Cardiac muscle cell (in vitro differentiated cells and primary cell): ENCODE results near the gene RAMACL. TPM values are rescaled to one million over a fixed set of nuclear protein-coding genes. Genes with fewer than 3 reads are reported as not detected.

Experiments
- DNase-seq, 2 donors: peaks; one replicate each; pipeline versions ENCODE4 v3.0.0 to v3.0.0-alpha.2; 2010 to 2017; ENCODE audit warnings: low read depth in 1 of 2, low spot score in 1 of 2
- H3K27ac ChIP-seq: fragments of 200-600 bp; sonication (generic); 2 replicates; pipeline ENCODE4 v1.5.1; 2016
- H3K27me3 ChIP-seq: fragments of 200-600 bp; sonication (generic); 2 replicates; pipeline ENCODE4 v1.6.0; 2016; ENCODE audit warnings: control low read depth
- H3K36me3 ChIP-seq: fragments of 200-600 bp; sonication (generic); 2 replicates; pipeline ENCODE4 v1.5.1; 2016; ENCODE audit warnings: control low read depth
- H3K4me1 ChIP-seq: fragments of 200-600 bp; sonication (generic); 2 replicates; pipeline ENCODE4 v1.8.1; 2017; ENCODE audit warnings: low read depth, mild to moderate bottlenecking, mixed run types
- H3K4me3 ChIP-seq: fragments of 200-600 bp; sonication (generic); 2 replicates; pipeline ENCODE4 v1.5.1; 2016; ENCODE audit warnings: mild to moderate bottlenecking
- H3K9me3 ChIP-seq: fragments of 200-600 bp; sonication (generic); 2 replicates; pipeline ENCODE4 v1.5.1; 2017; ENCODE audit warnings: low read depth, mild to moderate bottlenecking, control low read depth
- polyA plus RNA-seq: library from polyadenylated mRNA; unstranded; fragments of >200 nt; fragmentation: Nextera tagmentation; extraction: Ambion mirVana; gene quantifications from 2 replicates; pipeline ENCODE4 v1.2.1, GENCODE V29; 2016
- total RNA-seq: library from RNA; depleted of rRNA; stranded (reverse); fragments of >200 nt; gene quantifications from 2 replicates; pipeline ENCODE4 v1.2.3, GENCODE V29; 2016
- TF ChIP-seq, protein P1 (sequence below): IDR thresholded peaks from 2 replicates; pipeline ENCODE4 v1.5.1; 2012; ENCODE audit warnings: low read depth, mild to moderate bottlenecking, low read length

The RAMACL gene
- total and polyA plus RNA-seq, 2 experiments from 2014 or later: 0.44 to 0.45 TPM

DNA sequence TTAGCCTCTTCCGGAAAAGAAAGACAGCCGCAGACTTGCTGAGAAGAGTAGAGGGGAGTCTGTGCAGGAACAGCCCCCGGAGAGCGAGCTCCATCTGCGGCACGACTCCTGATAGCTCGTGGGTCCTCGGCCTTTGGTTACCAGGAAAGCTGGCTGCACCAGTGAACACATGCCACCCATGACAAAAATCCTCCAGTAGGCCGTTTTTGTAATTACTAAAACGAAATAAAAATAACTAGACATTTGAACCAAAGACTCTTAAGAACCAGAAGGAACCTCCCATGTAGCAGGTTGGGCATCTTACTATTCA, 42.2 kb downstream of the RAMACL start:
- H3K9me3 ChIP-seq: no peaks in the 10 kb centered on the region
- H3K27ac ChIP-seq: no peak overlapping the region
- no peaks in the 10 kb centered on the region for H3K27me3 ChIP-seq
- H3K36me3 ChIP-seq: no peaks in the 10 kb centered on the region
- no peak for DNase-seq
- TF ChIP-seq, protein P1, sequence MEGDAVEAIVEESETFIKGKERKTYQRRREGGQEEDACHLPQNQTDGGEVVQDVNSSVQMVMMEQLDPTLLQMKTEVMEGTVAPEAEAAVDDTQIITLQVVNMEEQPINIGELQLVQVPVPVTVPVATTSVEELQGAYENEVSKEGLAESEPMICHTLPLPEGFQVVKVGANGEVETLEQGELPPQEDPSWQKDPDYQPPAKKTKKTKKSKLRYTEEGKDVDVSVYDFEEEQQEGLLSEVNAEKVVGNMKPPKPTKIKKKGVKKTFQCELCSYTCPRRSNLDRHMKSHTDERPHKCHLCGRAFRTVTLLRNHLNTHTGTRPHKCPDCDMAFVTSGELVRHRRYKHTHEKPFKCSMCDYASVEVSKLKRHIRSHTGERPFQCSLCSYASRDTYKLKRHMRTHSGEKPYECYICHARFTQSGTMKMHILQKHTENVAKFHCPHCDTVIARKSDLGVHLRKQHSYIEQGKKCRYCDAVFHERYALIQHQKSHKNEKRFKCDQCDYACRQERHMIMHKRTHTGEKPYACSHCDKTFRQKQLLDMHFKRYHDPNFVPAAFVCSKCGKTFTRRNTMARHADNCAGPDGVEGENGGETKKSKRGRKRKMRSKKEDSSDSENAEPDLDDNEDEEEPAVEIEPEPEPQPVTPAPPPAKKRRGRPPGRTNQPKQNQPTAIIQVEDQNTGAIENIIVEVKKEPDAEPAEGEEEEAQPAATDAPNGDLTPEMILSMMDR: no peak
- no peaks in the 10 kb centered on the region for H3K4me1 ChIP-seq
- H3K4me3 ChIP-seq: no peak overlapping the region

DNA sequence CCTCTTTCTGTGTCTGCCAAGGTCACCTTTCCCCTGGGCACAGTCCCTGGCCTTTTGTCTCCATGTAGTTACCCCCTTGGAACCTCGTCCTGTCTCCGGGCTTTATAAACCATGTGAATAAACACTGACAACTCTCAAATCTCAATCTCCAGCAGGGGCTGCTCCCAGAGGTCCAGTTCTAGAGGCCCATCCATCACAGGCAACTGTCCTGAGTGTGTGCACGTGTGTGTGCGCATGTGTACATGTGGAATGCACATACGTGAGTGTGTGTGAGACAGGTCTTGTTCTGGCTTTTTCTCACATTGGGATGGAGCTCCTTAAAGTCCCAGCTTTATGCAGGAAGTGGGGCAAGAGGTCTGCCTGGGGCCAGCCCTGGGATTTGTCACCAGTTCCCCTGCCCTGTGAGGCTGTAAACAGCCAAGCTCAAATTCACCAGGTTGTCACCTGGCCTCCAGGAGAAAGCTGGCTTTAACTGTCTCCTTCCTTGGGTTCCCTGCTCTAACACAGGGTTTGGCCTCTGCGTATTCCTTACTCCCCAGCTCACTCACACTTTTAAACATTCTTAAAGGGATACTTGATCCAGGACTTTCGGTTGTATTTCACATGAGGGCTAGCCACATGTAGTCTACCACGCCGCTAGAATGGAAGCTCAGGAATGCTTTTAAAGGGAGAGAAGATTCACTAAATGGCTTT, 42.7 kb downstream of the RAMACL start:
- H3K36me3 ChIP-seq: no peaks in the 10 kb centered on the region
- no peak overlapping the region for H3K27ac ChIP-seq
- no peak overlapping the region for H3K4me3 ChIP-seq
- DNase-seq: no peak
- TF ChIP-seq, protein P1: no peak
- H3K4me1 ChIP-seq: no peaks in the 10 kb centered on the region
- no peaks in the 10 kb centered on the region for H3K9me3 ChIP-seq
- H3K27me3 ChIP-seq: no peaks in the 10 kb centered on the region

DNA sequence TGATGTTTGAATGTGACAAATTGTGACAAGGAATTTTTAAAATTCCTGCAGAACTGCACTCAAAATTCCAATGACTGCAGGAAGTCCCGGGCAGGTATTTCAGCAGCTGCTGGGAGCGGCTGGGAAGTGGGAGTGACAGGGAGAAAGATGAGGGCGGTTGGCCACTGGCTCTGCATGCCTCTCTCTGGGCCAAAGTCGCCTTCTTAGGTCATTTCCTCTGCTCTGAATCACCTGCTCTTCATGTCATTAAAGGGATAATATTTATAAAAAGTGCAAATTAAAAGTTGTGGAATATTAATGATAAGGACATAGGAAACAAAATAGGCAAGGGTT, 43.9 kb downstream of the RAMACL start:
- Histone ChIP-seq H3K27ac (no peak overlapping the region), H3K36me3 (no peaks in the 10 kb centered on the region), H3K9me3 (no peaks in the 10 kb centered on the region), H3K4me1 (no peaks in the 10 kb centered on the region), H3K27me3 (no peaks in the 10 kb centered on the region), H3K4me3 (no peak overlapping the region)
- DNase-seq: peak in 1 of 2 donors; percentile 7
- TF ChIP-seq, protein P1: no peak

DNA sequence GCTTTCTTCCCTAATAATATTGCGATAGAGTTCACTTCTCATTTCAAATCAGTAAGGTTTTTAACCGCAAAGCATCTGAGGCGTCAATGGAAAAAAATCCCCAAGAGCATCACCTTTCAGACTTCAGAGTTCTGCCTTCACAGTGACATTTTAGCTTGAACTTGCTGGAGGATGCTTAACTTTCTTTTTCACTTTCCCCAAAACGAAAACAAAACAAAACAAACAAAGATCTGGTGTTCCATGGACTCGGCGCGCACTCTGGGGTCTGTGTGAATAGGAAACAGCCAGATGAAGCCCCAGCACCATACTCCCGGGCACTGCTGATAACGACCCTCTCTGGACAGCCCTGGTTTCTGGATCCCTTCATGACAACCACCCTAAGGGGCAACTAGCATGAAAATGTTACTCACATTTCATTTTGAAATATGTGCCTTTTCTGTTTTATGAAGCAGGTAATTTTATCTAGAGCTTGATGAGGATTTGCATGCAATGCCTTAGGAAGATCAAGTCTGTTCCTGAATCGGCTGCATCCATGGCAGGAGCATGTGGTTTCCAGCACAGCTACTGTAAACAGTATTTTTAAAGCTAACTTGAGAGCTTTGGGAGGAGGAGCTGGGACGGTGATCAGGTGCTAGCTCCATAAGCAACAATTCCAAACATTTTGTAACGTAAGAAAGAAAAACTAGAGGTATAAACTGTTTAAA, 44.5 kb downstream of the RAMACL start:
- DNase-seq: no peak

DNA sequence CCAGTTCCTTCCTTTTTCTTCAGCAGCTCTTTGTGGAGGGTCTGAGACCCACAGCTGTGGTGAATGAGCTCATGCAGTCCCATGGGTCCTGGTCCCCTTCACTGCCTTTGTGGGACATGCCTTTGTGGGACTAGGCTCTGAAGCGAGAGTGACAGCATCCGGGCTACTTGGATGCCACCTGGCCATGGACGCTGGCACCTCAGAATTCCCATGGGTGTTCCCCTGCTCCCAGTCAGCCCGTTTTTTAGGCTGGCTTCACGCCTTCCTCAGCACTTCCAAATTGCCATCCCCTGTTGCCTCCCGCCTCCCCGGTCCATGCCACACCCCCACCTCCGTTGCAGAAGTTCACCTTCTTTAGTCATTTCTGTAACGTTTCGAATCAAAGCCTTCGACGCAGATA, 45.1 kb downstream of the RAMACL start:
- no peaks in the 10 kb centered on the region for H3K36me3 ChIP-seq
- no peak overlapping the region for H3K27ac ChIP-seq
- no peaks in the 10 kb centered on the region for H3K9me3 ChIP-seq
- H3K4me3 ChIP-seq: no peak overlapping the region
- H3K27me3 ChIP-seq: no peaks in the 10 kb centered on the region
- TF ChIP-seq, protein P1: no peak
- no peak for DNase-seq
- no peaks in the 10 kb centered on the region for H3K4me1 ChIP-seq

More for the DNA sequence above, 44.5 kb downstream of the RAMACL start:
- Histone ChIP-seq H3K4me1 (no peaks in the 10 kb centered on the region), H3K27me3 (no peaks in the 10 kb centered on the region), H3K9me3 (no peaks in the 10 kb centered on the region), H3K36me3 (no peaks in the 10 kb centered on the region), H3K4me3 (no peak overlapping the region), H3K27ac (no peak overlapping the region)
- TF ChIP-seq, protein P1: no peak
